Ovary (tissue), 9 donors: ENCODE measurements around the gene HUNK. TPM values are rescaled to one million over a fixed set of nuclear protein-coding genes. Genes with fewer than 3 reads are reported as not detected.

Experiments
- DNase-seq, 5 donors: peaks; one replicate each; pipeline ENCODE4 v3.0.0-alpha.2; 2019 to 2020
- H3K27ac ChIP-seq, 2 donors: fragments of 200-600 bp; one replicate each; pipeline versions ENCODE4 v1.5.1 to v1.8.0; 2019 to 2022
- H3K27me3 ChIP-seq: fragments of 200-600 bp; one replicate; pipeline ENCODE4 v1.8.0; 2022
- H3K36me3 ChIP-seq: fragments of 200-600 bp; sonication (generic); one replicate; pipeline ENCODE4 v1.5.1; 2019
- H3K4me1 ChIP-seq: one replicate; pipeline ENCODE4 v1.8.1; 2013; ENCODE audit warnings: mild to moderate bottlenecking, moderate library complexity; ENCODE audit not compliant: insufficient read depth
- H3K4me3 ChIP-seq: fragments of 200-600 bp; sonication (generic); one replicate; pipeline ENCODE4 v1.5.1; 2017
- H3K9me3 ChIP-seq, 2 donors: fragments of 200-600 bp in 1 of 2; sonication (generic) in 1 of 2; one replicate each; pipeline versions ENCODE4 v1.5.1 to v1.8.1; 2013 to 2019; ENCODE audit warnings: mild to moderate bottlenecking in 1 of 2, moderate library complexity in 1 of 2
- EP300 ChIP-seq: sonication (generic); formaldehyde crosslinking; IDR thresholded peaks from one replicate; pipeline ENCODE4 v1.6.1; 2017; ENCODE audit warnings: antibody characterized with exemption
- POLR2A ChIP-seq: fragments of 450-650 bp; IDR thresholded peaks from one replicate; pipeline ENCODE4 v1.6.1; 2017; ENCODE audit warnings: antibody characterized with exemption, mild to moderate bottlenecking, moderate library complexity
- WGBS, 3 donors: extraction: QIAGEN DNeasy Blood & Tissue Kit in 1 of 3; methylation state at CpG; one replicate each; pipeline versions ENCODE4 v1.1.5 to v1.1.7; 2013 to 2017; 5-methylcytosine and 5-hydroxymethylcytosine counted together
- intact Hi-C, 4 donors: fragments of 100-400 bp; cut with DNase I; formaldehyde crosslinking; loops; one replicate each; pipeline versions ENCODE4 v1.11.0 to v1.15.1; 2022 to 2023
- polyA plus RNA-seq, 2 donors: library from polyadenylated mRNA; stranded (reverse); fragments of 200-250 nt in 1 of 2; fragments of 350-450 nt in 1 of 2; fragmentation: Illumina TruSeq in 1 of 2; extraction: RNeasy Lipid Tissue Mini Kit (QIAGEN cat#74804) in 1 of 2; gene quantifications; one replicate each; pipeline ENCODE4 v1.2.3, GENCODE V29; 2013 to 2014
- total RNA-seq, 7 donors: library from RNA; depleted of rRNA in 2 of 7; stranded (reverse); fragments of >200 nt in 2 of 7; fragmentation: NEBNext Ultra II Directional in 3 of 7; extraction: Animal tissue kit (Norgen Biotek cat#: 25700) in 3 of 7; gene quantifications; one replicate each; pipeline versions ENCODE4 v1.1.0 to v1.2.4, GENCODE V29; 2016 to 2023
- TF ChIP-seq, protein P1 (sequence below), 3 donors: fragments of 450-650 bp in 2 of 3; fragments of 200-600 bp in 1 of 3; IDR thresholded peaks; one replicate each; pipeline versions ENCODE4 v1.5.1 to v1.8.0; 2016 to 2022; ENCODE audit warnings: antibody characterized with exemption in 3 of 3, mild to moderate bottlenecking in 1 of 3
- donor health status: DM: no; HTN: no; CAD: no; lungs with moderate emphysema.
- donor health status: DM: no; HTN: no; CAD: no.
- donor health status: Bipolar disorder and iron deficiency.
- donor health status: DM: yes; HTN: yes; CAD: no.
- donor health status: DM: no; HTN: no; CAD: no.
- donor health status: DM: yes; HTN: yes; CAD: no.

The HUNK gene
- total and polyA plus RNA-seq, 9 donors = under 0.01 to 4.9 (median 1.6) TPM

DNA sequence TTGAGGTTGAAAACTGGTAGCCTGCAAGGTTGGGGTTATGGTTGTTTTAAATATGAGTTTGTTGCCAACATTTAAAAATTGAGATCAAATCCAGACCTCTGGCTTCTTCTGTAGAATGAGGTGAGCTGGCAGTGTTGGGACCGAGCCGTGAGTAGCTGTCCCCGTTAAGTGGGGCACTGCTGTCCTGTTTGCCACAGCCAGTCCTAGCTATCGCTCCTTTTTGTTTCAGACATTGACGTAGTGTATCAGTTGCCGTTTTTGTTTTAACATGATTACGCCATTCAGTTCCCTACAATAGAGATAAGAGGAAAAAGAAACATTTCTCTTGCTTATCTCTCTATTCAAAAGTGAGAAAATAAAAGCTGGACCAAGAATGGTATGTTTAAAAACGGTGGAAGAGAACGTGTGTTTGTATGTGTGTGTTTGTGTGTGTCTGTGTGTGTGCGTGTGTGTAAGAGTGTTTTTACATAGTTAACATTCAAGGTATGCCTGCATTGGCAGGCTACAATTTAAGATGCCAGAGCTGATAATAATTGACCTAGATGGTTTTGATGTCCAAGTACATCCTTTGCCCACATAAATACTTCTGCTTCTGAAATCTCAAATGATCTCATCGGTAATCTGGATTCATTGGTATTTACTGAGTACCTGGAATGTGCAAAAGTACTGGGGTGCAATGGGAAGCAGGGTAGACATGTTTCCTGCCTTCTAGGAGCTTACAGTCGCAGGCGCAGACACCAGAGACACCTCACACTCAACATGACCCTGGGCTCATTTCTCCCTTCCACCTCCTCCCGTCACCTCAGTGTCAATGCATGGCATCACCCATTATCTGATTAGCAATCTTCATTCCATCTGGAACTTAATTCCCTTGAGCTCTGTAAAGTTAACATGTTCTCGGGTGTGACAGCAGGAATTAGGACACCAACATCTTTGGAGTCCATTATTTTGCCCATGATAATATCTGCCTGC is 65.8 kb downstream of the HUNK start:
- Histone ChIP-seq H3K4me3 (no peak overlapping the region), H3K27me3 (no peaks in the 10 kb centered on the region), H3K9me3 (no peaks in the 10 kb centered on the region), H3K4me1 (peaks cover 3% of the 10 kb centered on the region), H3K36me3 (no peaks in the 10 kb centered on the region), H3K27ac (no peak overlapping the region)
- WGBS, 3 donors = 42 to 59% (median 52%) methylated on average over 15 of the region's 15 CpGs
- no peak for TF ChIP-seq EP300
- DNase-seq = no peak
- intact Hi-C loops = no loop called here

DNA sequence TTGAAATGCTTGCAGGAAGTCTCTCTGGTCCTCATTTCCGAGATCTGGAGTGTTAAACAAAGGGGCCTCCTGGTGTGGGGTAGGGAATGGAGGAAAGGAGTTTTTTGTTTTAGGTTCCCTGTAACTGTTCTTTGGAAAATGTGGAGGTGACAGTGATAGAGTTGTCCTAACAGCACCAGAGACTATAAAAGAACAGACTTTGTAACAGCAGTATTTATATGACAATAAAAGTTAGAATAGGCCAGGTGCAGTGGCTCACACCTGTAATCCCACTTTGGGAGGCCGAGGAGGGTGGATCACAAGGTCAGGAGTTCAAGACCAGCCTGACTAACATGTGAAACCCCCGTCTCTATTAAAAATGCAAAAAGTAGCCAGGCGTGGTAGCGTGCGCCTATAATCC is 68.9 kb downstream of the HUNK start:
- no peak for TF ChIP-seq EP300
- TF ChIP-seq, protein P1, sequence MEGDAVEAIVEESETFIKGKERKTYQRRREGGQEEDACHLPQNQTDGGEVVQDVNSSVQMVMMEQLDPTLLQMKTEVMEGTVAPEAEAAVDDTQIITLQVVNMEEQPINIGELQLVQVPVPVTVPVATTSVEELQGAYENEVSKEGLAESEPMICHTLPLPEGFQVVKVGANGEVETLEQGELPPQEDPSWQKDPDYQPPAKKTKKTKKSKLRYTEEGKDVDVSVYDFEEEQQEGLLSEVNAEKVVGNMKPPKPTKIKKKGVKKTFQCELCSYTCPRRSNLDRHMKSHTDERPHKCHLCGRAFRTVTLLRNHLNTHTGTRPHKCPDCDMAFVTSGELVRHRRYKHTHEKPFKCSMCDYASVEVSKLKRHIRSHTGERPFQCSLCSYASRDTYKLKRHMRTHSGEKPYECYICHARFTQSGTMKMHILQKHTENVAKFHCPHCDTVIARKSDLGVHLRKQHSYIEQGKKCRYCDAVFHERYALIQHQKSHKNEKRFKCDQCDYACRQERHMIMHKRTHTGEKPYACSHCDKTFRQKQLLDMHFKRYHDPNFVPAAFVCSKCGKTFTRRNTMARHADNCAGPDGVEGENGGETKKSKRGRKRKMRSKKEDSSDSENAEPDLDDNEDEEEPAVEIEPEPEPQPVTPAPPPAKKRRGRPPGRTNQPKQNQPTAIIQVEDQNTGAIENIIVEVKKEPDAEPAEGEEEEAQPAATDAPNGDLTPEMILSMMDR (IDR thresholded peaks at IDR 0.05) = no peak
- TF ChIP-seq POLR2A = no peak
- no peak overlapping the region for H3K27ac ChIP-seq
- peaks cover 6% of the 10 kb centered on the region for H3K4me1 ChIP-seq
- H3K36me3 ChIP-seq = no peaks in the 10 kb centered on the region
- H3K9me3 ChIP-seq = no peaks in the 10 kb centered on the region
- WGBS, 3 donors = 91 to 95% (median 94%) methylated on average over 6 of the region's 6 CpGs
- no peak for DNase-seq
- H3K27me3 ChIP-seq = no peaks in the 10 kb centered on the region
- no peak overlapping the region for H3K4me3 ChIP-seq
- intact Hi-C loops = no loop called here

GRCh38 chr21:31943561-31943960 is 70.7 kb downstream of the HUNK start:
- 29 to 32% (median 32%) methylated on average over 1 of the region's 1 CpG for WGBS, 3 donors

GRCh38 chr21:31945141-31945540 is 72.3 kb downstream of the HUNK start:
- no peaks in the 10 kb centered on the region for H3K27me3 ChIP-seq
- H3K4me1 ChIP-seq = peaks cover 3% of the 10 kb centered on the region
- H3K36me3 ChIP-seq = no peaks in the 10 kb centered on the region
- no peaks in the 10 kb centered on the region for H3K9me3 ChIP-seq
- no peak for DNase-seq
- intact Hi-C loops = no loop called here
- no peak overlapping the region for H3K27ac ChIP-seq
- no peak overlapping the region for H3K4me3 ChIP-seq
- WGBS, 3 donors = 55 to 57% (median 56%) methylated on average over 5 of the region's 5 CpGs
- TF ChIP-seq, protein P1 (IDR thresholded peaks at IDR 0.05) = no peak
- TF ChIP-seq EP300 (no peak), POLR2A (no peak)

More at GRCh38 chr21:31943561-31943960, 70.7 kb downstream of the HUNK start:
- Histone ChIP-seq H3K27me3 (no peaks in the 10 kb centered on the region), H3K9me3 (no peaks in the 10 kb centered on the region), H3K27ac (no peak overlapping the region), H3K36me3 (no peaks in the 10 kb centered on the region), H3K4me1 (peaks cover 3% of the 10 kb centered on the region), H3K4me3 (no peak overlapping the region)
- intact Hi-C loops = no loop called here
- TF ChIP-seq POLR2A (no peak), EP300 (no peak)
- TF ChIP-seq, protein P1 (IDR thresholded peaks at IDR 0.05) = no peak
- DNase-seq = no peak

GRCh38 chr21:31945546-31945945 is 72.7 kb downstream of the HUNK start:
- 7 to 10% (median 9%) methylated on average over 4 of the region's 4 CpGs for WGBS, 3 donors
- TF ChIP-seq, protein P1 (IDR thresholded peaks at IDR 0.05) = no peak
- TF ChIP-seq POLR2A = no peak
- no peak for TF ChIP-seq EP300
- no peak for DNase-seq
- Histone ChIP-seq H3K4me1 (peaks cover 3% of the 10 kb centered on the region), H3K4me3 (no peak overlapping the region), H3K9me3 (no peaks in the 10 kb centered on the region), H3K27ac (no peak overlapping the region), H3K27me3 (no peaks in the 10 kb centered on the region), H3K36me3 (no peaks in the 10 kb centered on the region)
- intact Hi-C loops = no loop called here
